ENCODE results near the gene ZC3H11A.

Gene ZC3H11A

DNA sequence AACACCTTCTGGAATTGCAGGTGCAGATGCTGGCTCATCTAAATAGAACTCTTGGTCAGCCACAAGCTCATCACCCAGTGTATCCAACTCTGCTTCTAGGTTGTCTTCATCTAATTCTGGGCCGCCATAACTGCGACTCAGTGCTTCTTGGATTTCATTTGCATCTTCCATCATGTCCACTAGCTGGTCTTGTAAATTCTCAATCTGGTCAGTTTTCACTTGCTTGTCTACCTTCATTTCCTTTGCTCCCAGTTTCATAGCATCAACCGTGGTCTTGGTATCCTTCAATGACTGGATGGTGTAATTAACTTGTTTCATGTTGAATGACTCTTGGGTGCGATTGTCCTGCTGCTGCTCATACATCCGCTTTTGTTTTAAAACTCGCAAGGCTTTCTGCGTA lies 10.3 kb downstream of the ZC3H11A start:
- H3K27ac ChIP-seq: no peak overlapping the region
- TF ChIP-seq, protein P1, sequence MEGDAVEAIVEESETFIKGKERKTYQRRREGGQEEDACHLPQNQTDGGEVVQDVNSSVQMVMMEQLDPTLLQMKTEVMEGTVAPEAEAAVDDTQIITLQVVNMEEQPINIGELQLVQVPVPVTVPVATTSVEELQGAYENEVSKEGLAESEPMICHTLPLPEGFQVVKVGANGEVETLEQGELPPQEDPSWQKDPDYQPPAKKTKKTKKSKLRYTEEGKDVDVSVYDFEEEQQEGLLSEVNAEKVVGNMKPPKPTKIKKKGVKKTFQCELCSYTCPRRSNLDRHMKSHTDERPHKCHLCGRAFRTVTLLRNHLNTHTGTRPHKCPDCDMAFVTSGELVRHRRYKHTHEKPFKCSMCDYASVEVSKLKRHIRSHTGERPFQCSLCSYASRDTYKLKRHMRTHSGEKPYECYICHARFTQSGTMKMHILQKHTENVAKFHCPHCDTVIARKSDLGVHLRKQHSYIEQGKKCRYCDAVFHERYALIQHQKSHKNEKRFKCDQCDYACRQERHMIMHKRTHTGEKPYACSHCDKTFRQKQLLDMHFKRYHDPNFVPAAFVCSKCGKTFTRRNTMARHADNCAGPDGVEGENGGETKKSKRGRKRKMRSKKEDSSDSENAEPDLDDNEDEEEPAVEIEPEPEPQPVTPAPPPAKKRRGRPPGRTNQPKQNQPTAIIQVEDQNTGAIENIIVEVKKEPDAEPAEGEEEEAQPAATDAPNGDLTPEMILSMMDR (conservative IDR thresholded peaks at IDR 0.05): no peak

DNA sequence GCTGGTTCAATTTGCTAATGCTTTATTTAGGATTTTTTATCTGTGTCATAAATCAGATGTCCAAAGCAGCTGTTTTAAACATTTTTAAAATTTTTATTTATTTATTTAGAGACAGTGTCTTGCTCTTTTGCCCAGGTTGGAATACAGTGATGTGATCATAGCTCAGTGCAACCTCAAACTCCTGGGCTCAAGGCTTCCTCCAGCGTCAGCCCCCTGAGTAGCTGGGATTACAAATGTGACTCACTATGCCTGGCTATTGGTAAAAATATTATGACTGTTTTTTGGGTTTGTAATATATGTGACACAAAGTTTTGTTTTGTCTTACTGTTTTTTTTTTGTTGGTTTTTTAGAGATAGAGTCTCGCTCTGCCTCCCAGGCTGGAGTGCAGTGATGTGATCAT lies 11.8 kb downstream of the ZC3H11A start:
- H3K27ac ChIP-seq: no peak overlapping the region
- TF ChIP-seq, protein P1 (conservative IDR thresholded peaks at IDR 0.05): no peak

DNA sequence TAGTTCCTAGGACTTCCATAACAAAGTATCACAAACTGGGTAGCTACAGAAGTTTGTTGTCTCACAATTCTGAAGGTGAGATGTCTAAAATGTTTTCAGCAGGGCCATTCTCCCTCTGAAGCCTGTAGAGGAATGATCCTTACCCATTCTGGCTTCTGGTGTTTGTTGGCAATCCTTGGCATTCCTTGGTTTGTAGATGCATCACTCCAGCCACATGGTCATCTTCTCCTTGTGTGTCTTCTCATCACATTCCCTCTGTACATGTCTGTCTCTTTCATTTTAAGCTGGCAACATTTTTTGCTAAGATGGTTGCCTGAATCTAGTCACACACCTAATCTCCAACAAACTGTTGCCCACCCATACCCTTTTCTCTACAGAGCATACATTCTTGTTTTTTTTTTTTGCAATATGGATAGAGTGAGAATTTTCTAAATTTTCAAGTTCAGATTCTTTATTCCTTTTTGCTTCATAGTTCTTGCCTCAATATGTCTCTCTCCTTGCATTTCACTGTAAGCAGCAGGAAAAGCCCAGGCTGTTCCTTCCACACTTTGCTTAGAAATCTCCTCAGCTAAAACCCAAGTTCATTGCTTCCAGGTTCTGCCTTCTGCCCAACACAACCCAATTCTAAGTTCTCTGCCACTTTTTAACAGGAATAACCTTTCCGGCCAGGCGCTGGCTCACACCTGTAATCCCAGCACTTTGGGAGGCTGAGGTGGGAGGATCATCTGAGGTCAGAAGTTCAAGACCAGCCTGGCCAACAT lies 18.3 kb downstream of the ZC3H11A start:
- H3K27ac ChIP-seq: no peak overlapping the region
- TF ChIP-seq, protein P1 (conservative IDR thresholded peaks at IDR 0.05): no peak

DNA sequence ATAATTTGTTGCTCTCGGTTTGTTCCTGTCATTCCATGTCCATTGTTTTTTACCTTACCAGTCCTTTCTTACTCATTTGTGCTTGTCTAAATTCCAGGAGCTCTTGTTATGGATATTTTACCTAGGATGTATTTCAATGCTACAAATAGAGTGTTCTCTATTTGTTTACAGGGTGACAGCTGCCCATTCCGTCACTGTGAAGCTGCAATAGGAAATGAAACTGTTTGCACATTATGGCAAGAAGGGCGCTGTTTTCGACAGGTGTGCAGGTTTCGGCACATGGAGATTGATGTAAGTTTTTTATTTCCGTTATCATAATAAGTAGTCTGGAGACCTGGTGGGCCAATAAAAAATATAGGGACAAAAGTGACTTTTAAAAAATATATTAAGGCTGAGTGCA lies 23.0 kb downstream of the ZC3H11A start:
- TF ChIP-seq, protein P1 (conservative IDR thresholded peaks at IDR 0.05): no peak
- no peak overlapping the region for H3K27ac ChIP-seq

DNA sequence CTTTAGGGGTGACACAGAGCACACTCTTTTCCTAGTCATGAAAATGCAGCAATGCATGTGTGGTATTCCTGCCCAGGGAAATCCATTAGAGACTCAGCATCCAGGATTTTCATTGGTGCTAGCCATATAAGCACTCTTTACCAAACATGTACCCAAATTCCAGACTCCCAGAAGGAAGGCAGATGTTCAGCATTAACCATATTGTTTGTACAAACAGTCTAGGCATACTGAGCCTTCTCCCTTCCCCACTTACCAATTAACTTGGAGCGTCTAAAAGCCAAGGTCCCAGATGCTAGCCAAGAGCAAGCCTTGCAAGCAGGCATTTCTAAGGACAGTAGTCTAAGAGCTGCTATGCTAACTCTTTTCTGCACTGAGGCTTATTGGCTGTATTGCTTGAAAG lies 27.9 kb downstream of the ZC3H11A start:
- TF ChIP-seq, protein P1 (conservative IDR thresholded peaks at IDR 0.05): no peak
- H3K27ac ChIP-seq: no peak overlapping the region

DNA sequence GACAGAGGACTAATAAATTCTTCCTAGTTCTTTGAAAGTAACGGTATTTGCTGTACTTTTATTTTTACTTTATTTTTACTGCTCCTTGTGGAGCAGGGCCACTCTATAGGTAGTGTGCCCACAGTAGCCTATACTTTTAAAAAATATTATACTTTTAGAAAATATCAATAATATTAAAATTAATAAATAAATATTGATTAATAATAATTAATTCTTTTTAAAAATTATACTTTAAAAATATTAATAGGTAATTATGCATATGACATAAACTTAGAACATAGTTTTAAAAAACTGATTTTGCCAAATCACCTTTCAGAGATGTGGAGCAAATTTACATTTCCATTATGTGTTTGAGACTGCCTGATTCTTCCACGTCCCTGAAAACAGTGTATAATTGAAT lies 30.8 kb downstream of the ZC3H11A start:
- no peak overlapping the region for H3K27ac ChIP-seq
- TF ChIP-seq, protein P1 (conservative IDR thresholded peaks at IDR 0.05): no peak

DNA sequence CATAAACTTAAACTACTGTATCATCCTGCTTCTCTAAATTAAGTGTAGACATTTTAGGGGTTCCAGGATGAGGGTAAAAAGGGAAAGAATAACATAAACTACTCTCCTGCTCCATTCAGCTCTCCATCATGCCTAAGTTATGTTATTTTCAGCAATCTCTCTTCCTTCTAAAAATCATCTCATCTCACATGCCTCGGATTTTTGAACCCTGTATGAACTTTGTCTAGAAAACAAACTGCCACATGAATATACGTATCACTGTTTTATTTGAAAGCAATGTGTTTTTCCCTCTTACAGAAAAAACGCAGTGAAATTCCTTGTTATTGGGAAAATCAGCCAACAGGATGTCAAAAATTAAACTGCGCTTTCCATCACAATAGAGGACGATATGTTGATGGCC lies 32.6 kb downstream of the ZC3H11A start:
- H3K27ac ChIP-seq: no peak overlapping the region
- TF ChIP-seq, protein P1 (conservative IDR thresholded peaks at IDR 0.05): no peak

Measured in VCaP (cell line).